Tibial nerve (tissue), 4 donors: ENCODE data around the gene AOC2. TPM values are rescaled to one million over a fixed set of nuclear protein-coding genes. Genes with fewer than 3 reads are reported as not detected.

Source experiments
- DNase-seq, 2 donors: peaks; one replicate each; pipeline ENCODE4 v3.0.0-alpha.2; 2019; ENCODE audit warnings: low spot score in 2 of 2
- H3K27ac ChIP-seq, 4 donors: fragments of 200-600 bp; sonication (generic) in 3 of 4; one replicate each; pipeline ENCODE4 v1.5.1; 2017 to 2019; ENCODE audit warnings: mild to moderate bottlenecking in 1 of 4
- H3K27me3 ChIP-seq, 2 donors: fragments of 200-600 bp; sonication (generic) in 1 of 2; one replicate each; pipeline versions ENCODE4 v1.5.1 to v1.6.0; 2017 to 2019
- H3K36me3 ChIP-seq, 3 donors: fragments of 200-600 bp; sonication (generic); one replicate each; pipeline ENCODE4 v1.5.1; 2018 to 2019
- H3K4me1 ChIP-seq, 4 donors: fragments of 200-600 bp; sonication (generic) in 3 of 4; one replicate each; pipeline ENCODE4 v1.5.1; 2017 to 2019
- H3K4me3 ChIP-seq, 4 donors: fragments of 200-600 bp; sonication (generic) in 3 of 4; one replicate each; pipeline ENCODE4 v1.5.1; 2017 to 2019; ENCODE audit warnings: mild to moderate bottlenecking in 1 of 4, moderate library complexity in 1 of 4
- H3K9me3 ChIP-seq, 4 donors: fragments of 200-600 bp; sonication (generic) in 3 of 4; one replicate each; pipeline ENCODE4 v1.5.1; 2017 to 2019
- CTCF ChIP-seq, 5 experiments: fragments of 200-600 bp in 3 of 5; fragments of 450-650 bp in 2 of 5; sonication (generic) in 3 of 5; IDR thresholded peaks; one replicate each; pipeline ENCODE4 v1.5.1; 2016 to 2019; ENCODE audit warnings: antibody characterized with exemption in 5 of 5, mild to moderate bottlenecking in 3 of 5, moderate library complexity in 2 of 5
- EP300 ChIP-seq, 2 donors: sonication (generic); formaldehyde crosslinking; IDR thresholded peaks; one replicate each; pipeline ENCODE4 v1.6.1; 2017; ENCODE audit warnings: antibody characterized with exemption in 2 of 2, mild to moderate bottlenecking in 1 of 2
- POLR2A ChIP-seq, 2 donors: fragments of 450-650 bp; IDR thresholded peaks; one replicate each; pipeline ENCODE4 v1.6.1; 2017; ENCODE audit warnings: antibody characterized with exemption in 2 of 2, mild to moderate bottlenecking in 2 of 2, moderate library complexity in 2 of 2
- WGBS, 2 donors: methylation state at CpG; one replicate each; pipeline ENCODE4 v1.1.5; 2018; 5-methylcytosine and 5-hydroxymethylcytosine counted together
- total RNA-seq, 4 donors: library from RNA; depleted of rRNA; stranded (reverse); fragments of >200 nt; gene quantifications; one replicate each; pipeline ENCODE4 v1.1.0, GENCODE V29; 2016

AOC2 gene
- total RNA-seq, 4 donors from 2014 or later, result 2.0 to 3.3 (median 3.0) TPM

GRCh38 chr17:42806249-42806648, 38.1 kb upstream of the AOC2 start:
- Histone ChIP-seq H3K4me3 (no peak overlapping the region), H3K27me3 (no peaks in the 10 kb centered on the region), H3K4me1 (peaks cover 0 to 7% (median 0%) of the 10 kb centered on the region in 4 donors), H3K9me3 (no peaks in the 10 kb centered on the region), H3K36me3 (peaks cover 0 to 22% (median 0%) of the 10 kb centered on the region in 3 donors), H3K27ac (no peak overlapping the region)
- no peak for DNase-seq
- TF ChIP-seq POLR2A (IDR thresholded peaks at IDR 0.05) (no peak), EP300 (IDR thresholded peaks at IDR 0.05) (no peak), CTCF (IDR thresholded peaks at IDR 0.05) (no peak)
- WGBS, 2 donors, result 95% methylated on average over 1 of the region's 1 CpG

GRCh38 chr17:42809250-42809649, 35.1 kb upstream of the AOC2 start:
- Histone ChIP-seq H3K4me3 (no peak overlapping the region), H3K4me1 (peaks cover 0 to 16% (median 1%) of the 10 kb centered on the region in 4 donors), H3K27ac (peak overlapping the region in 1 of 4 donors; percentile 37), H3K36me3 (peaks cover 0 to 50% (median 0%) of the 10 kb centered on the region in 3 donors), H3K9me3 (no peaks in the 10 kb centered on the region), H3K27me3 (no peaks in the 10 kb centered on the region)
- WGBS, 2 donors, result 34 to 56% methylated on average over 3 of the region's 3 CpGs
- no peak for TF ChIP-seq CTCF (IDR thresholded peaks at IDR 0.05)
- no peak for TF ChIP-seq POLR2A (IDR thresholded peaks at IDR 0.05)
- TF ChIP-seq EP300 (IDR thresholded peaks at IDR 0.05), result peak in 1 of 2 donors; percentile 49
- DNase-seq, result peak; percentile 57 to 58

GRCh38 chr17:42814633-42815399, 29.6 kb upstream of the AOC2 start:
- H3K4me3 ChIP-seq, result no peak overlapping the region
- peaks cover 0 to 31% (median 4%) of the 10 kb centered on the region in 4 donors for H3K4me1 ChIP-seq
- H3K27me3 ChIP-seq, result no peaks in the 10 kb centered on the region
- peak overlapping the region in 3 of 4 donors; percentile 60 to 80 (median 73) for H3K27ac ChIP-seq
- H3K36me3 ChIP-seq, result peaks cover 0 to 92% (median 9%) of the 10 kb centered on the region in 3 donors
- 22 to 25% methylated on average over 8 of the region's 8 CpGs for WGBS, 2 donors
- DNase-seq, result no peak
- no peaks in the 10 kb centered on the region for H3K9me3 ChIP-seq
- TF ChIP-seq CTCF (IDR thresholded peaks at IDR 0.05), result no peak
- TF ChIP-seq EP300 (IDR thresholded peaks at IDR 0.05), result peak in 1 of 2 donors; percentile 50

- no peaks in the 10 kb centered on the region for H3K27me3 ChIP-seq
- no peak overlapping the region for H3K4me3 ChIP-seq
- 63 to 73% methylated on average over 1 of the region's 1 CpG for WGBS, 2 donors
- H3K9me3 ChIP-seq, result no peaks in the 10 kb centered on the region
- peaks cover 0 to 94% (median 13%) of the 10 kb centered on the region in 3 donors for H3K36me3 ChIP-seq
- peaks cover 0 to 41% (median 7%) of the 10 kb centered on the region in 4 donors for H3K4me1 ChIP-seq
- TF ChIP-seq POLR2A (IDR thresholded peaks at IDR 0.05) (no peak), CTCF (IDR thresholded peaks at IDR 0.05) (no peak), EP300 (IDR thresholded peaks at IDR 0.05) (no peak)
- H3K27ac ChIP-seq, result no peak overlapping the region
- no peak for DNase-seq
Measured at GRCh38 chr17:42817866-42818265, 26.5 kb upstream of the AOC2 start.

GRCh38 chr17:42818379-42818778, 26.0 kb upstream of the AOC2 start:
- H3K4me1 ChIP-seq, result peaks cover 0 to 45% (median 12%) of the 10 kb centered on the region in 4 donors
- no peaks in the 10 kb centered on the region for H3K9me3 ChIP-seq
- 79 to 80% methylated on average over 5 of the region's 5 CpGs for WGBS, 2 donors
- no peak overlapping the region for H3K27ac ChIP-seq
- H3K4me3 ChIP-seq, result no peak overlapping the region
- no peak for TF ChIP-seq EP300 (IDR thresholded peaks at IDR 0.05)
- no peaks in the 10 kb centered on the region for H3K27me3 ChIP-seq
- peaks cover 0 to 89% (median 13%) of the 10 kb centered on the region in 3 donors for H3K36me3 ChIP-seq
- no peak for DNase-seq
